HG03064 (cell line): ENCODE measurements around the gene KASH5.
A peak's percentile ranks its signal among the peaks of the same experiment; 100 is the strongest.

ENCODE experiments used
- ATAC-seq: cut with Tn5 transposase; IDR thresholded peaks from one replicate; pipeline ENCODE4 v1.9.1; 2021; ENCODE audit warnings: low read depth; ENCODE audit not compliant: unreplicated experiment

The KASH5 gene, protein sequence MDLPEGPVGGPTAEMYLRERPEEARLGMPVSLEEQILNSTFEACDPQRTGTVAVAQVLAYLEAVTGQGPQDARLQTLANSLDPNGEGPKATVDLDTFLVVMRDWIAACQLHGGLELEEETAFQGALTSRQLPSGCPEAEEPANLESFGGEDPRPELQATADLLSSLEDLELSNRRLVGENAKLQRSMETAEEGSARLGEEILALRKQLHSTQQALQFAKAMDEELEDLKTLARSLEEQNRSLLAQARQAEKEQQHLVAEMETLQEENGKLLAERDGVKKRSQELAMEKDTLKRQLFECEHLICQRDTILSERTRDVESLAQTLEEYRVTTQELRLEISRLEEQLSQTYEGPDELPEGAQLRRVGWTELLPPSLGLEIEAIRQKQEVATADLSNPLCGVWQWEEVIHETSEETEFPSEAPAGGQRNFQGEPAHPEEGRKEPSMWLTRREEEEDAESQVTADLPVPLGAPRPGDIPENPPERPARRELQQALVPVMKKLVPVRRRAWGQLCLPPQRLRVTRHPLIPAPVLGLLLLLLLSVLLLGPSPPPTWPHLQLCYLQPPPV

DNA sequence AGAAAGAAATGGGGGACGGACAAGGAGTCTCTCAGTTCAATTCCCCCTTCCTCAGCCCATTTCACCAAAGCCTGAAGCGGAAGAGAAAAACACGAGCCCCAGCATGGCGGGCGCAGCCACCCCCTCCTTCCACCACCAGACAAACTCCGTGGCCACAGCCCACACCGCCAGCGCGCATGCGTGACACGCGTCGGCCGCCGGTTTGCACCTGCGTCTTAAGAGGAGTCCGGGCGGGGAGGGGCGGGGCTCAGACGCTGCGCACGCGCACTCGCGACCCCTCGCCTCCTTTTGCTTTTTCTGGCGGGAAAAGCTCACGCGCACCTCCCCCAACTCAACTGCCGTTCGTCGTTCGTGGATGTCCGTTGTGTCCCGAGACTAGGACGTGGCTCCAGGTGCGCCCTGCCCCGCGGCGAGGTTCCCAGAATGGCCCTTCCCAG lies at the start of gene KASH5:
Gene KASH5, plus strand, starts transcription at position 314 of the 437 bp plus-strand sequence. CDS start 2,635 bp downstream, outside the sequence.
- ATAC-seq, result no peak

DNA sequence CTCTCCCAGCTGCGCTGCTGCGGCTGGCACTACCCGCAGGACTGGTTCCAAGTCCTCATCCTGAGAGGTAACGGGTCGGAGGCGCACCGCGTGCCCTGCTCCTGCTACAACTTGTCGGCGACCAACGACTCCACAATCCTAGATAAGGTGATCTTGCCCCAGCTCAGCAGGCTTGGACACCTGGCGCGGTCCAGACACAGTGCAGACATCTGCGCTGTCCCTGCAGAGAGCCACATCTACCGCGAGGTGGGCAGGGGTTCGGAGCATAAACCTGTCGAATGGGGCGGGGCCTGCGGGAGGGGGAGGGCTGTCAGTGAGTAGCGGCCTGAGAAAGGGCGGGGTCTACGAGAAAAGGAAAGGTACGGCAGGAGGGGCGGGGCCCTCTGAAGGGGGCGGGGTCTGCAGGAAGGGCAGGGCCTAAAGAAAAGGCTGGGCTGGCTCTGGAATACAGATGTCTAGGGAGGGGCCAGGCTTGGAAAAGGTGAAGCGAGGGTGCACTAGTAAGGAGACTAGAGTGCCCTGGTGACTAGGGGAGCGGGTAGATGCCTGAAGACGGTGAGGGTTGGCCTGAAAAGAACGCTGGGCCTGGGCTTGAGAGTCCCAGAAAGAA lies 49.3 kb upstream of the KASH5 start:
- no peak for ATAC-seq

DNA sequence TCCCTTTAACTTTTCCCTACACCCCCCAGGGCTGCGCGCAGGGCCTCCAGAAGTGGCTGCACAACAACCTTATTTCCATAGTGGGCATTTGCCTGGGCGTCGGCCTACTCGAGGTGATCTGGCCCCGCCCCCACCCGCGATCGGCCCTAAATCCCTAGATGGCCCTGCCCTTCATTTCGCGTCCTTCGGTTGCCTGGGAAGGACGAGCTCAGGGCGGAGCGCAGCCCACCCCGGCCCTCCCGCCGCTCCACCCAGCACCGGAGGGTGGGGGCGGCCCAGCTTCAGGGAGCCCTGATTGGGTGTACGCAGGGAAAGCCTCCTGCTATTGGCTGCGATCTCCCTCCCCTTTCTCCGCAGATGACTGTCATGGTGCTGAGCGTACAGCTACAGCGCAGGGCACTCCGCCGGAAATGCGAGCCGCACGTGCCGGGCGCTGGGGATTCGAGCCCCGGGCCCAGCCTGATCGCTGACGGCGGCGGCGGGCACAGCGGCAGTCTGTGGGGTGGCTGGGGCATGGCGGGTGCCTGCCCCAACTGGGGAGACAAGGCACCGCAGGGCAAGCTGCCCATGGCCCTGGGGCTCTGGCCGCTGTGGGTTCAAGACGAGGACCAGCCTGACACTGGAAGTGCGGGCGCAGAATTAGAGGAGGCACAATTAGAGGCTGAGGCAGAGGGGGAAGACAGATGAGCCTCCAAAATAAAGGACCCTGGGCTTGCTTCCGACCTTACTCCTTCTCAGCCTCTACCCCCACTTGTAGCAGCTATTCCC lies 48.6 kb upstream of the KASH5 start:
- no peak for ATAC-seq

DNA sequence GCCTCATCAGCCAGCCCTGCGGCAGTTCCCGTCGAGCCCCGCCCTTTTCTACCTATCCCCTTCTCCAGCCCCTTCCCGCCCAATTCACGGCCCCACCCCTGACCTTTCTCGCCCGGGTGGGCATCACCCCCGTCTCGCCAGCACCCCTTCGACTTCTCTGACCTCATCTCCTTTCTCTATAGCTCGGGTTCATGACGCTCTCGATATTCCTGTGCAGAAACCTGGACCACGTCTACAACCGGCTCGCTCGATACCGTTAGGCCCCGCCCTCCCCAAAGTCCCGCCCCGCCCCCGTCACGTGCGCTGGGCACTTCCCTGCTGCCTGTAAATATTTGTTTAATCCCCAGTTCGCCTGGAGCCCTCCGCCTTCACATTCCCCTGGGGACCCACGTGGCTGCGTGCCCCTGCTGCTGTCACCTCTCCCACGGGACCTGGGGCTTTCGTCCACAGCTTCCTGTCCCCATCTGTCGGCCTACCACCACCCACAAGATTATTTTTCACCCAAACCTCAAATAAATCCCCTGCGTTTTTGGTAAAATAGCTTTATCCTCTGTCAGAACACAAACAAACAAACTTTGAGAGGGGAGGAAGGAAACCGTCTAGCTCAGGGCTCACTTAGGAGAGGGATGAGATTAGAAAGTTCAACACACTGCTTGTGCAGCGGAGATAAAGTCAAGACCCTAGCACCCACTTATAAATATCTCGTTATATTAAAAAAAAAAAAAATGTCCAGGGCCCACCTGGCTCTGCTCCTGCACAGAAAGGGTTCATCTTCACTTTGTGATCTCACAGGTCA lies 47.8 kb upstream of the KASH5 start:
- peak; percentile 40 for ATAC-seq

DNA sequence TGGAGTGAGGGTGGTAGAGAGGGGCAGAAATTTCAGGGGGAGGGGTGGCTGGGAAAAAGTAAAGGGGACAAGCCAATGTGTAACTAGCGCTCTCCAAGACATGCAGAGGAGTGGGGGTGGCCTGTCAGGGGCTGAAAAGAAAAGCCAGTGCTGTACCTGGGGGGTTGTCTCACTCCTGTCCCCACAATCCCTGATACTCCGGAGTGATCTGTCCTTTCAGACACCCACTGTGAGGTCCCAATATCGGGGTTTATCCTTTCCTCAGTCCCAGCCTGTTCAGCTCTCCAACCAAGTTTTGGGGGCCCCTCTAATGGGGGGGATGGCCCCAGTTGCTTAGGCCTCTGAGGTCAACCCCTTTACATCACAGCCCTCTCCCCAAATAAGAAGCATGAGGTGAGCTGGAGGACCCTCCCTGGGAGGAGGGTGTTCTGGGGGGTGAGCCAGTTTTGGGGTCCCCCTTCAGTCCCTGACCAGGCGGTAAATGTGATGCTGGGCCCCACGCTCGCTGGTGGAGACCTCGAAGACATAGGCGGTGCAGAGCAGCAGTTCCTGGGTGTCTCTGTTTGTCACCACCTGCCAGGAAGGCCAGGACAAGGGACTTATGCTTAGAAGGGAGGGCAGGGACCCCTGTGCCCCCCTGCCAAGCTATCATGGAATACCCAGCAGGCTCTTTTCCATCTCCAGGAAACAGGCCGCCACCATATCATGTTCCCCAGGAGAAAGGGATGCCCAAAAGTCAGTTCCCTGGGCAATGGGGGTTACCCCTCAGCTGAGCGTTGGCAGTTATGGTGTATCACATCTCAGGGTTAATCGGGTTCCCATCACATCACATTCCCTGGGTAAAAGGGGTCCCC lies 47.0 kb upstream of the KASH5 start:
- no peak for ATAC-seq

DNA sequence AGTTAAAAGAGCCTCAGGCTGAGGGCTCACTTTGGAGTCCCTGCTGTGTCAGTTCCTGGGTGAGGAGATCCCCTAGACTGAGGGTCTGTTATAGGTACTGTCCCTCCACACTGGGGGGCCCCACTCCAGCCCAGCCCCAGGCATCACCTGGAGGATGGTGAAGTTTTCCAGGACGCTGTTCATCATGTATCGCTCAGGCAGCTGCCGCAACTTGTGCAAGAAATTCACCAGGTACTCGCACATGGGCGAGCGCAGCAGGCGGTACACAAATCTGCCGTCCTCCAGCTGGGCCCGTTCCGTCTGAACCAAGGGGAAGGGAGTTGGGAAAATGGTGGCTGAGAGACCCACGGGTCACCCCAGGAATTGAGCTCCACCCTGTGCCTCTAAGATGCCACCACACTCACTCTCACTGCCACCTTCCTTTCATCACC lies 45.7 kb upstream of the KASH5 start:
- no peak for ATAC-seq

DNA sequence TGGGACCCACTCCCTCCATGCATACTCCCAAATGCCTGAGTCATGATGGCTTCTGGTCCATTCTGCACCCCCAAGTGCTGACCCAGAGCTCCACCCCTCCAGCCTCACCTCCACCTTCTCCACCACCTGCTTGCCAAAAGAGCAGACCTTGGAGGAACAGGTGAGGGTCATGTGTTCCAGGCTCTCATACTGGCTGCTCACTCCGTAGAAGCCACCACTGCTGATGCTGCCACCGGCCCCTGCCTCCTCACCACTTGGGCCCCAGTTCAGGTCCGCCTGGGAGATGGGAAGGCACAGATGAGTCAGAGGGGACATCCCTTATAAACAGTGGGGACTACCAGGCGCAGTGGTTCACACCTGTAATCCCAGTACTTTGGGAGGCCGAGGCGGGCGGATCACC lies 44.9 kb upstream of the KASH5 start:
- no peak for ATAC-seq

DNA sequence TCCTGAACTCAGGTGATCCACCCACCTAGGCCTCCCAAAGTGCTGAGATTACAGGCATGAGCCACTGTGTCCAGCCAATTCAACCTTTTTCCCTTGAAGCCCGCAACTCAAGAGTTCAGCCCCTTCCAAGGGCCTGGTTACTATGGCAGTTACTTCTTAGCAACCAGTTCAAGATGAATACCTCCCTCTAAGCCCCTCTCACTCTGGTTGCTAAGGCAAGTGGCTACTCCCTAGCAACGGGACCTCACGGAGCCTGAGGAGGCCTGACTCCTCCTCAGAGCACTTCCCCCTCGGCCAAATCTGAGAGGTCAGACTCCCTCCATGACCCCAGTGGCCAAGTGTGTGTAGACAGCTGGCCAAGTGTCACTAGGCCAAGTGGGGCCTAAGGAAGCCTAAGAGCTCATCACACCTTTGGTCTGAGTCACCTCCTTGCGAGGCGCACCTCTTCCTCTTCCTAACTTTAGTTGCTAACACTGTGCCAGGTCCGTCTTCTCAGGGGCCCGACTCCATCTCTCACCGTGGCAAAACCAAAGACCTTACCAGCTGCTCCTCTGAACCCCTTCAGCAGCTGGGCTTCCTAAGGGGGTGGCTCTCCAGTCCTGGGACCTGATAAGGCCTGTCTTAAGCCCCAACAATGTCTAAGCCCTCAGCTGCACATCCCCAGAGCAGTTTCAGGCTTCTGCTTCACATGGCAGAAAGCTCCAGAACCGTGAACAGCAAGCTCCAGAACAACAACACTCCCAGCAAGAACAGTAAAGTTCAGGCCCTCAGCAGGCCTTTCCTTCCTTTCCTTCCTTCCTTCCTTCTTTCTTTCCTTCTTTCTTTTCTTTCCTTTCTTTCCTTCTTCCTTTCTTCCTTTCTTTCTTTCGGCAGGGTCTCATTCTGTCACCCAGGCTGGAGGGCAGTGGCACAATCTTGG lies 43.3 kb upstream of the KASH5 start:
- no peak for ATAC-seq

DNA sequence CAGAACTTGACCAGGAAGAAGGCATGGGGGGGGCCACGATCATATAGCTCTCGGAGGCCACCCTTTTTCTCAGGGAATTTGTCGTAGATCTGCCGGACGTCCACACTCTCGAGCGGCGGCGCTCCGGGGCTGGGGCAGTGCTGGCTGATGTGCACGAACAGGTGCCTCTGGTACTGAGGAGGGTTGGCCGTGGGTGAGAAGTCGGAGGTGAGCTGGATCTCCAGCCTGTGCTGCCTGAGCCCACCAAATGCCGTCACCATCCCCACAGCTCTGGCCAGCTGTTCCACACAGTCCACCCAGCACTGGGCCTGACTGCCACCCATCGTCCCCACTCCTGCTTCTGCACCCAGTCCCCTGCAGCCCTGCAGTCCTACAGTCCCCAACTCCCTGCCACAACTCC lies 40.9 kb upstream of the KASH5 start:
- no peak for ATAC-seq

DNA sequence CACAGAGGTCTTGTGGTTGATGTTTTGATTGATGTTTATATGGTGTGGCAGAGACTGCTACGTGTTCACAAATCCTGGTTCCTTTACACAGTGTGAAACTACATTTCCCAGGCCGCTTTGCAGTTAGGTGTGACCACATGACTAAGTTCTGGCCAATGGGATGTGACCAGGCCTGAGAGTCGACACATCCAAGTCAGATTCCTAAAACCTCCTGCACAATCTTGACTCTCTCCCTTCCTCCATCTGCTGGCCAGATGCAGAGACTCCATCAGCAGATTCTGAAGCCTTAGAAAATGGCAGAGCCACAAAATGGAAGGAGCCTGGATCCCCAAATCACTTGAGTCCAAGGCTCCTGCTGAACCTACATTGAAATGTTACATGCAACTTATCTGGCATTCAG lies 40.2 kb upstream of the KASH5 start:
- ATAC-seq, result no peak

DNA sequence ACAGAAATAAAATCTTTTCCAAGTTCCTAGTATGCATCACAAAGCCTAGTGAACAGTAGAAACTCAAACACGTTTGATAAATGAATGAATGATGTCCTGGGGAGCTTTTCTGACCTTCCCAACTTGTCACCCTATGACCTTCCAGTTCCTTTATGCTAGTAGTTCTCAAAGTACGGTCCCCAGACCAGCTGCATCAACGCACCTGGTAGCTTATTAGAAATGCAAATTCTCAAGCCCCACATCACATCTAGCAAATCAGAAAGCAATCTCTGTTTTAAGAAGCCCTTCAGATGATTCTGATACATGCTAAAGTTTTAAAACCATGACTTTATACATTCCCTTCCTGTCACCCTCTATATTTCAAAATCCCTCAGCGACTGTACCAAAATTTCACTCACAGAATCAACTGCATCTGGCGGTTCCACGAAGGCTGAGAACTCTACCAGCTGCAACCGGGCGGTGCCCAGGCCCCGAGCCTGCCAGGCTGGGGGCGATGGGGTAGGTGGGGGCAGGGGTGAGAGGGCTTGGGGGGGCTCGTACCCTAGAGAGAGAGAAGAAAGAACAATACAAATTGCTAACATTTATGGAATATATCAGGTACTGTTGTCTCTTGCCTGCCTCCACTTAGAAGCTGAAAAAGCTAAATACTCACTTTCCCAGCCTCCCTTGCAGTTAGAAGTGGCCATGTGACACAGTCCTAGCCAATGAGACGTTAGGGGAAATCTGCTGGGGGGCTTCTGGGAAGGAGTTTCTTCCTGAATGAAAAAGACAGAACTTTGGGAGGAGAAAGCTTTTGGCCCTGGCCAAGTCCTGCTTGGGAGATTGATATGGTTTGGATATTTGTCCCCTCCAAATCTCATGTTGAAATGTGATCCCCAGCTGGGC lies 39.5 kb upstream of the KASH5 start:
- ATAC-seq, result no peak

DNA sequence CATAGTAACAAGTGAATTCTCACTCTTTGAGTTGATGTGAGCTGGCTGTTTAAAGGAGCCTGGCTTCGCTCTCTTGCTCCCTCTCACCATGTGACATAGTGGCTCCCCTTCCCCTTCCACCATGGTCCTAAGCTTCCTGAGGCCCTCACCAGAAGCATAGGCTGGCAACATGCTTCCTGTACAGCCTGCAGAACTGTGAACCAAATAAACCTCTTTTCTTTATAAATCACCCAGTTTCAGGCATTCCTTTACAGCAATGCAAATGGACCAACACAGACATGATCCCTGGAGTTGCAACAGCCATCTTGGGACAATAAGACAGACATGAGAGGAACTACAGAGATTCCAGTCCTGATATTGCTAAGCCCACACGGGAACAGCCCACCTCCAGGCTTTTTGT lies 38.5 kb upstream of the KASH5 start:
- no peak for ATAC-seq

DNA sequence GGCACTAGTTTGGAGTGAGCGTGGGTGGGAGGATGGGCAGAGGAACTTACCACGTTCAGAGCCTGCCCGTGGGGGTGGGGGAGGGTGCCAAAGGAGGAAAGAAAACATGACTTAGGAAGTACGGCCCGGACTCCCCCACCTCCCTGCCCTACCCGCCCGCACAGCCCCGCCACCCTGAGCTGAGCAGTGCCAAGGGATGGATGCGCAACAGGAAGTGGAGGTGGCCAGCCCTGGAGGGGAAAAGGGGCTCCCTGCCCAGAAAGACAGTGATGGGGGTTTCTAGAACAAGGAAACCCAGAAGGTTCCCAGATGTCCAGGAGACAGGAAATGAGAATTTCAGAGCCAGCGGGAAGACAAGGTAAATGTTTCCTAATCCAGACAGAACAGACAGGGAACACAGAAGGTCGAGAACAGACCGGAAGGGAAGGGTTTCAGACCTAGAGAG lies 32.1 kb upstream of the KASH5 start:
- ATAC-seq, result no peak

DNA sequence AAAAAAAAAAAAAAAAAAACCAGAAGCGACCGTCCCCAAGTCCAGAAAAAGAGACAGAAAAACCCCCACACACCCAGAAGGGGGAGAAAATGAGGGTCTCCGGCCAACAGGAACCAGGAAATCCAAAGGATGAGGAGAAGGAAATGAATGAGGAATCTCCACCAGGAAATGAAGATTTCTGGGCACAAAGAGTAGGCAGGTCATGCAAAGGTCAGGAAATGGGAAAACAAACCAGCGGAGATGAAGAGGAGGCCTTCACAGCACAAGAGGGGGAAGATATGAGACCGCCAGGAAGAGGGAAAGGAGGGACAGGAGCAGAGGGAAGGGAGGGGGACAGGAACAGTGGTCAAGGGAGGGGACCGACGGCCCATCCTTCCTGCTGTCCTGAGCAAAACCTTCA lies 31.7 kb upstream of the KASH5 start:
- no peak for ATAC-seq

DNA sequence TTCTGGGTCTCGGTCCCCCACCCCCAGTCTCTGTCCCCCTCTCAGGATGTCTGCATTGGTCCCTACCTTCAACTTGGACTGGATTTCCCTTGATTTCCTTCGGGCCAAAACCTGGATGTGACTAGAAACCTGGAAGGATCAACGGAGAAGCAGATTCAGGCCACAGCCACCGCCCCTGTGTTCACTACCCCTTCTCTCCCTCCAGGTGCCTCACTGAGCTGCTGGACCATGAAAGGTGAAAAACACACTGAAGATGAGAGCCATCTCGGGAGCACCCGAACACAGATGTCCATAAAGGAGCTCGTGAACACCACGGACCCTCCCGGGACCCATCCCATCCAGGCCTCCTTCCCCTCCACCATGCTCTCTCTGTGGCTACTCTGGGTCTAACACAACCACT lies 30.9 kb upstream of the KASH5 start:
- no peak for ATAC-seq

DNA sequence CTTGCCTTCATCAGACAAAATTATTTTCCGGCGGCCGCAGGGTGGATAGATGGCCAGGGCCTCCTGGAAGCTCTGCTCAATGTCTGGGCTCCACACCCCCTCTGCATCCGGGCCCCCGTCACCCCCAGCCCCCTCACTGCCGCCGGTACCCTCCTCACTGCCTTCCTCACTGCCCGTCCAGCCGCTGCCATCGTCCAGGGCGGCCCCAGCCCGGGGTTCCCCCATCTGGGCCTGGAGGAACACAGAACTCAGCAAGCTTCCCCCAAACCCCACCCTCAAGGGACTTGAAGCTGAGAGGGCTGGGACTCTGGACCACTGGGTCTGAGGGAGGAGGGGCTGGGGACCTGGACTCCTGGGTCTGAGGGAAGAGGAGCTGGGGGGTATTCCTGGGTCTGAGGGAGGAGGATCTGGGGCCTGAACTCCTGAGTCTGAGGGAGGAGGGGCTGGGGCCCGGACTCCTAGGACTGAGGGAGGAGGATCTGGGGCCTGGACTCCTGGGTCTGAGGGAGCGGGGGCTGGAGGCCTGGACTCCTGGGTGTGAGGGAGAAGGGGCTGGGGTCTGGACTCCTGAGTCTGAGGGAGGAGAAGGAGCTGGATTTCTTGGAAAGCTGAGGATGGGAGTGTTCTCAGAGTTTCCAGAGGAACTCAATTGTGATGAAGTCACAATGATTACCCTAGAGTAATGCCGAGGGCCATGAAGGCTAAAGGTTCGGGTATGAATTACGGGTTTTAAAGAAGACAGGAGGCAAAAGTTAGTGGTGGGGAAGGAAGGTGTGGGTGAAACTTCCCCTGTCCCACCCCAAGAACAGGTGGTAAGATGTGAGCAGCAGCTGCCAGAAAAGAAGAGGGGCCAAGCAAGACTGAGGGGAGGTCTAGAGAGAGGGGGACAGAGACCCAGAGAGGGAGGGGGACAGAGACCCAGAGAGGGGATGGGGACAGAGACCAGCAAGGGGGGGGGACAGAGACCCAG lies 27.9 kb upstream of the KASH5 start:
- ATAC-seq, result no peak
